Endothelial cell of umbilical vein (primary cell): ENCODE data around the gene RAB37. TPM values are rescaled to one million over a fixed set of nuclear protein-coding genes. Genes with fewer than 3 reads are reported as not detected.

Experiments used
- BruUV-seq: library from RNA; stranded (reverse); fragments of 400-500 nt; replicated peaks from 2 replicates; lab custom pipeline; 2021; lab: Mats Ljungman, UMichigan
- CTCF ChIA-PET: fragments of 300-600, 350-600 bp; sonication (Branson Sonifier 250); formaldehyde crosslinking; loops from one replicate; lab custom pipeline; 2021; ENCODE audit warnings: antibody characterized with exemption, inconsistent platforms; lab: Charles Lee
- POLR2A ChIA-PET: fragments of 300-600, 350-600 bp; sonication (Branson Sonifier 250); formaldehyde crosslinking; loops from one replicate; lab custom pipeline; 2021; ENCODE audit warnings: antibody characterized with exemption, inconsistent platforms; lab: Charles Lee
- DNase-seq: peaks from one replicate; pipeline ENCODE4 v3.0.0-alpha.2; 2011; ENCODE audit warnings: low read depth, low spot score
- FAIRE-seq: peaks from 2 replicates; lab custom pipeline; 2011; peaks lifted over from hg19 to GRCh38; lab: Jason Lieb, UNC
- H2AFZ ChIP-seq: 2 replicates; pipeline ENCODE4 v1.6.0; 2012; ENCODE audit warnings: low read depth, low read length, control low read depth, inconsistent platforms
- H3K27ac ChIP-seq: 2 replicates; pipeline ENCODE4 v1.5.1; 2011; ENCODE audit warnings: low read depth, mild to moderate bottlenecking, control low read depth, low read length, moderate library complexity; ENCODE audit not compliant: insufficient read depth
- H3K27me3 ChIP-seq, 2 experiments: 2 replicates each; pipeline versions ENCODE4 v1.6.0 to v1.6.1; 2011; ENCODE audit warnings: low read length in 2 of 2, mixed read lengths in 1 of 2; ENCODE audit not compliant: control insufficient read depth in 2 of 2, insufficient read depth in 2 of 2
- H3K36me3 ChIP-seq, 2 experiments: 2 replicates in 1 of 2; 3 replicates in 1 of 2; pipeline ENCODE4 v1.5.1; 2011; ENCODE audit warnings: low read length in 2 of 2, mild to moderate bottlenecking in 1 of 2, moderate library complexity in 1 of 2; ENCODE audit not compliant: control insufficient read depth in 2 of 2, insufficient read depth in 2 of 2; ENCODE audit errors: extremely low read depth in 1 of 2
- H3K4me1 ChIP-seq: 3 replicates; pipeline ENCODE4 v1.5.1; 2011; ENCODE audit warnings: mild to moderate bottlenecking, low read length; ENCODE audit not compliant: control insufficient read depth, insufficient read depth; ENCODE audit errors: extremely low read depth
- H3K4me2 ChIP-seq: 2 replicates; pipeline ENCODE4 v1.6.1; 2011; ENCODE audit warnings: low read length, control low read depth, mixed read lengths; ENCODE audit not compliant: insufficient read depth
- H3K4me3 ChIP-seq, 3 experiments: fragments of 200-600 bp in 1 of 3; sonication (generic), shearing (Covaris generic) in 1 of 3; replicated peaks in 1 of 3; 2 replicates each; pipeline ENCODE4 v1.5.1; 2011 to 2016; ENCODE audit warnings: control low read depth in 3 of 3, low read length in 3 of 3, mild to moderate bottlenecking in 2 of 3, inconsistent platforms in 1 of 3, low read depth in 1 of 3, moderate library complexity in 1 of 3; ENCODE audit not compliant: insufficient read depth in 1 of 3
- H3K79me2 ChIP-seq: 2 replicates; pipeline ENCODE4 v1.6.0; 2012; ENCODE audit warnings: low read length, inconsistent platforms; ENCODE audit not compliant: control insufficient read depth, insufficient read depth
- H3K9ac ChIP-seq: replicated peaks from 2 replicates; pipeline ENCODE3; 2011; ENCODE audit warnings: low read length, control low read depth; ENCODE audit not compliant: insufficient read depth; ENCODE audit errors: extremely low read depth
- H3K9me1 ChIP-seq: replicated peaks from 3 replicates; pipeline ENCODE4 v1.6.0; 2011; ENCODE audit warnings: mild to moderate bottlenecking, low read length; ENCODE audit not compliant: control insufficient read depth, insufficient read depth; ENCODE audit errors: extremely low read depth
- H3K9me3 ChIP-seq: replicated peaks from 2 replicates; pipeline ENCODE4 v1.5.1; 2012; ENCODE audit warnings: low read length, inconsistent platforms; ENCODE audit not compliant: control insufficient read depth, insufficient read depth
- H4K20me1 ChIP-seq: replicated peaks from 2 replicates; pipeline ENCODE3; 2011; ENCODE audit warnings: mild to moderate bottlenecking, low read length; ENCODE audit not compliant: control insufficient read depth, insufficient read depth; ENCODE audit errors: extremely low read depth
- FOS ChIP-seq: IDR thresholded peaks from 2 replicates; pipeline ENCODE4 v1.6.1; 2011; ENCODE audit warnings: mild to moderate bottlenecking, low read length, moderate library complexity, borderline replicate concordance; ENCODE audit not compliant: insufficient read depth
- POLR2A ChIP-seq: IDR thresholded peaks from 2 replicates; pipeline ENCODE4 v1.6.1; 2012; ENCODE audit warnings: low read depth, mild to moderate bottlenecking, control low read depth, low read length
- POLR2AphosphoS5 ChIP-seq: IDR thresholded peaks from 2 replicates; pipeline ENCODE4 v1.6.1; 2012; ENCODE audit warnings: low read depth, mild to moderate bottlenecking, control low read depth, low read length, moderate library complexity; ENCODE audit not compliant: insufficient read depth
- dilution Hi-C: fragments of 300-500 bp; cut with MboI; formaldehyde crosslinking; loops from one replicate; pipeline ENCODE4 v1.15.0; 2019; ENCODE audit warnings: low sequenced_read_pairs; ENCODE audit not compliant: extremely low pct_ligation_motif_present
- intact Hi-C: fragments of 100-400 bp; cut with micrococcal nuclease; formaldehyde crosslinking; loops from one replicate; pipeline ENCODE4 v1.10.0; 2022
- polyA plus RNA-seq, 4 experiments: library from polyadenylated mRNA; depleted of rRNA in 3 of 4; stranded (reverse) in 3 of 4; unstranded in 1 of 4; fragments of >200 nt; gene quantifications; 2 replicates each; pipeline versions ENCODE4 v1.2.1 to v1.2.3, GENCODE V29; 2011 to 2012; ENCODE audit warnings: missing spikeins in 1 of 4
- total RNA-seq: library from RNA; stranded (reverse); gene quantifications from 2 replicates; pipeline ENCODE4 v1.2.3, GENCODE V29; 2021
- TF ChIP-seq, protein P1 (sequence below), 2 donors: IDR thresholded peaks; 1 replicate in 1 of 2; 2 replicates in 1 of 2; pipeline ENCODE4 v1.5.1; 2011; ENCODE audit warnings: low read length in 2 of 2, mild to moderate bottlenecking in 2 of 2, moderate library complexity in 2 of 2, control low read depth in 1 of 2, inconsistent platforms in 1 of 2, low read depth in 1 of 2; ENCODE audit not compliant: insufficient read depth in 1 of 2; ENCODE audit errors: extremely low read depth in 1 of 2

The RAB37 gene
- total and polyA plus RNA-seq, 2 donors (not counting 3 experiments of a cell fraction or from before 2014, with no cell fraction given) = 0.11 TPM; not detected in 1

DNA sequence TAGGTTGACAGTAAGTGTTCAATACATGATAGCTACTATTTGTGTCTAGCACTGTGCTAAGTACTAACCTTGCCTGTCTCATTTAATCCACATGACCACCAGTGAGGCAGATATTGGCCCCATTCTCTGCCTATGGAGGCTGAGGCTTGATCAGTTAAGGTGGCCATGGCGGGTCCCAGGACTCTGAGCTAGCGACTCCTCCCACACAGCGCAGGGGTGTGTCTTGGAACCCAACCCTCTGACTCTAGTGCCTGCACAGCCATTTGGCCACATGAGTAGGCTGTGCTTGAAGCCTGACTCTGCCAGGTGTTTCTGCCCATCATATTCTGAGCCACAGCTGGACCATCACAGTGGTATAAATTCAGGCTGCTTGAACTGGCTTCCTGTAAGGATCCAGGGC lies 17.8 kb downstream of the RAB37 start:
- H3K9me3 ChIP-seq = no peaks in the 10 kb centered on the region
- no peak overlapping the region for H2AFZ ChIP-seq
- H3K4me2 ChIP-seq = no peak overlapping the region
- dilution Hi-C loops = no loop called here
- H3K27ac ChIP-seq = no peak overlapping the region
- no peaks in the 10 kb centered on the region for H4K20me1 ChIP-seq
- H3K9ac ChIP-seq = no peak overlapping the region
- DNase-seq (no peak), FAIRE-seq (no peak)
- H3K4me3 ChIP-seq = no peak overlapping the region
- no peak for TF ChIP-seq POLR2A
- intact Hi-C loops = no loop called here
- no peaks in the 10 kb centered on the region for H3K36me3 ChIP-seq
- peaks cover 7% of the 10 kb centered on the region for H3K4me1 ChIP-seq
- POLR2A ChIA-PET = no interaction called here
- no peaks in the 10 kb centered on the region for H3K79me2 ChIP-seq
- no peaks in the 10 kb centered on the region for H3K9me1 ChIP-seq
- BruUV-seq = no TSS peak
- no peaks in the 10 kb centered on the region for H3K27me3 ChIP-seq
- CTCF ChIA-PET = interaction anchor here (1.1 to 1.8 kb wide), 2 partner anchors 16 to 25 kb away, joined by 4 read pairs; no protein-coding TSS in a partner anchor

DNA sequence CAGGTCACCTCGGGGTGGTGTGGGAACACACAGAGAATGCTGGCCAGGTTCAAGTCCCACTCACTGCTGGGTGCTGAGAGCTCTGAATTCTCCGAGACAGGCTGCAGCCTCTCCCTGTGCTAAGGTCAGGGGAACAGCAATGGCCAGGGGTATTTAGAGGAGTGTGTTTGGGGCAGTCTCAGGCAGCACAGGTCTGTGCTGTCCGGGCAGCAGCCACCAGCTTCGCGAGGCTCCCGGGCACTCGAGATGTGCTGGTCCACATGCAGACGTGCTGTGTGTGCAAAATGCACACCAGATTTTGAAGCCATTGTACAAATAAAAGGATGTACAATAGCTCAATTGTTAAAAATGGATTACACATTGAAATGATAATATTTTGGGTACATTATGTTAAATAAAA lies 18.5 kb downstream of the RAB37 start:
- Histone ChIP-seq H3K79me2 (no peaks in the 10 kb centered on the region), H4K20me1 (no peaks in the 10 kb centered on the region), H3K27ac (no peak overlapping the region), H3K4me3 (no peak overlapping the region), H3K9me3 (no peaks in the 10 kb centered on the region), H2AFZ (no peak overlapping the region), H3K9me1 (no peaks in the 10 kb centered on the region), H3K4me1 (peaks cover 7% of the 10 kb centered on the region), H3K27me3 (no peaks in the 10 kb centered on the region), H3K9ac (no peak overlapping the region), H3K36me3 (no peaks in the 10 kb centered on the region), H3K4me2 (no peak overlapping the region)
- intact Hi-C loops = no loop called here
- DNase-seq (no peak), FAIRE-seq (no peak)
- ChIA-PET CTCF (interaction anchor here (1.1 to 2.4 kb wide), 3 partner anchors 11 to 24 kb away, joined by 4 to 8 read pairs (median 4); no protein-coding TSS in a partner anchor), POLR2A (no interaction called here)
- no peak for TF ChIP-seq POLR2AphosphoS5
- TF ChIP-seq POLR2A = no peak
- TF ChIP-seq, protein P1, sequence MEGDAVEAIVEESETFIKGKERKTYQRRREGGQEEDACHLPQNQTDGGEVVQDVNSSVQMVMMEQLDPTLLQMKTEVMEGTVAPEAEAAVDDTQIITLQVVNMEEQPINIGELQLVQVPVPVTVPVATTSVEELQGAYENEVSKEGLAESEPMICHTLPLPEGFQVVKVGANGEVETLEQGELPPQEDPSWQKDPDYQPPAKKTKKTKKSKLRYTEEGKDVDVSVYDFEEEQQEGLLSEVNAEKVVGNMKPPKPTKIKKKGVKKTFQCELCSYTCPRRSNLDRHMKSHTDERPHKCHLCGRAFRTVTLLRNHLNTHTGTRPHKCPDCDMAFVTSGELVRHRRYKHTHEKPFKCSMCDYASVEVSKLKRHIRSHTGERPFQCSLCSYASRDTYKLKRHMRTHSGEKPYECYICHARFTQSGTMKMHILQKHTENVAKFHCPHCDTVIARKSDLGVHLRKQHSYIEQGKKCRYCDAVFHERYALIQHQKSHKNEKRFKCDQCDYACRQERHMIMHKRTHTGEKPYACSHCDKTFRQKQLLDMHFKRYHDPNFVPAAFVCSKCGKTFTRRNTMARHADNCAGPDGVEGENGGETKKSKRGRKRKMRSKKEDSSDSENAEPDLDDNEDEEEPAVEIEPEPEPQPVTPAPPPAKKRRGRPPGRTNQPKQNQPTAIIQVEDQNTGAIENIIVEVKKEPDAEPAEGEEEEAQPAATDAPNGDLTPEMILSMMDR (IDR thresholded peaks at IDR 0.05; ENCODE audit: extremely low read depth in 1 of 2, insufficient read depth in 1 of 2, low read depth in 1 of 2, low read length in 2 of 2) = no peak
- TF ChIP-seq FOS = no peak
- dilution Hi-C loops = no loop called here
- BruUV-seq = no TSS peak
